HS-27A (cell line): ENCODE data around the gene TEP1.
"Not testable (repeated sequence)": the region's sequence is repeated elsewhere in the genome, so short reads cannot be mapped to it uniquely, and the experiment has no call there.

ENCODE experiments used
- DNase-seq: peaks from one replicate; pipeline ENCODE4 v3.0.0-alpha.2; 2012; ENCODE audit warnings: low read depth, missing footprints

TEP1 gene

DNA sequence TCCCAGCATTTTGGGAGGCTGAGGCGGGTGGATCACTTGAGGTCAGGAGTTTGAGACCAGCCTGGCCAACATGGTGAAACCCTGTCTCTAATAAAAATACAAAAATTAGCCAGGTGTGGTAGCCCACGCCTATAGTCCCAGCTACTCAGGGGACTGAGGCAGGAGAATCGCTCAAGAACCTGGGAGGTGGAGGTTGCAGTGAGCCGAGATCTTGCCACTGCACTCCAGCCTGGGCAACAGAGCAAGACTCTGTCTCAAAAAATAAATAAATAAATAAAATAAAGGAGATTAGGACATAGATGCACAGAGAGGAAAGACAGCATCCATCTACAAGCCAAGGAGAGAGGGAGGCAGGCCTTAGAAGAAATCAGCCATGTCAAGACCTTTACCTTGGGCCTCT is 72.3 kb downstream of the TEP1 start:
- not testable (repeated sequence) for DNase-seq

DNA sequence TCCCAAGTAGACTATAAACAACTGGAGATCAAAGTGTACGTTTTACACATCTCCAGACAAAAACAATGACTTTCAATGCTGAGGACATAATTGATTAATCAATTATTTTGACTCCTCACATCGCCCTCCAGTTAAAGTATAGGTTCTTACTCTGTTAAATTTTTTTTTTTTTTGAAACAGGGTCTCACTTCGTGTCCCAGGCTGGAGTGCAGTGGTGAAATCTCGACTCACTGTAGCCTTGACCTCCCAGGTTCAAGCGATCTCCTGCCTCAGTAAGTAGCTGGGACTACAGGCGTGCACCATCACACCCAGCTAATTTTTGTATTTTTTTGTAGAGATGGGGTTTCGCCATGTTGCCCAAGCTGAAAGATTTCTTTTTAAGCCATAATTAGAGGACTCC is 79.3 kb downstream of the TEP1 start:
- no peak for DNase-seq

DNA sequence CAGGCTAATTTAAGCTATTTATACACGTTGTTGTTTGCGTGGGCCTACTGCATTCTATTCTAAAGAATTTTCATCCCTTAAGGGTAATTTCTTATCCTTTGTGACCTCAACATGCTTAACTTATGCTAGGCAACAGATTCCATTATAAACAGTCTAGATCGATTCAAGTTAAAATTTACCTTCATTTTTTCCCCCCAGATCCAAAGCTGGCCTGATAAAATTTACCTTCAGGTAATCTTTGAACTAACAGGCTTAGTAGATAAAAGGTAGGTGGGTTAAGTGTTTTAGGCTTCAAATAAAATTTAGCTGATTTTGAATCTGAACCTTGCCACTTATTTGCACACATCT is 79.8 kb downstream of the TEP1 start:
- no peak for DNase-seq

DNA sequence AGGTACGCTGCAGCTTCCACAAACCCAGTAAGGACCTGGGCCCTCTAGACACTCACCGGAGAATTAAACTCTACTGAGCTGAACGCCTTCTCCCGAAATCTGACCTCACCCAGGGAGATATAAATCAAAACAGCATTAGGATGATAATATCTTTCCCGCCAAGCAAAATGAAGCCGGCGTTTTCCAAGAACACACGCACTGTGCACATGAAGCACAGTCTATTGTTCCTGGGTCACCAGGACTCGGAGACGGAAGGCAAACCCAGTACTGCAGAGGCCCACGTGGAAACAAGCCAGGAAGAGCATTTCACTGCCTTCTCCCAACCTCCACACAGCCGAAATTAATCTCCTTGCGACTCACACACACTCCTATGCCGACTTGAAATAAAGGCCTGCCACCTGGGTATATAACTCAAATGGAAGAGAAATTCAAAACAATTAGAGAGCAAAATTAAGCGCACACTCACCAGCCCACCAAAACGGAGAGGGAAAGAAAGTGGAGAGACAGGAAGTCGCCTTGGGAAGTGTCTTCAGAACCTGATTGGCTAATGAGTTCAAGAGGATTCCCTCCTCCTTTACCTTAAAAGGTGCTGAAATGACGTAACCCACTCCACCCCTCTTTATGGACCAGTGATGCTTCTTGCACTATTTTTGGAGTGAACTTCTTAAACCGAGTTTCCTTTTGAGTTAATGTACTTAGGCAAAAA is 80.4 kb downstream of the TEP1 start, which contains the start of gene CCNB1IP1:
Gene CCNB1IP1, minus strand, starts transcription at position 492 of the 706 bp plus-strand sequence. CDS start 16,756 bp downstream, outside the sequence.
- peak; percentile 92 for DNase-seq

DNA sequence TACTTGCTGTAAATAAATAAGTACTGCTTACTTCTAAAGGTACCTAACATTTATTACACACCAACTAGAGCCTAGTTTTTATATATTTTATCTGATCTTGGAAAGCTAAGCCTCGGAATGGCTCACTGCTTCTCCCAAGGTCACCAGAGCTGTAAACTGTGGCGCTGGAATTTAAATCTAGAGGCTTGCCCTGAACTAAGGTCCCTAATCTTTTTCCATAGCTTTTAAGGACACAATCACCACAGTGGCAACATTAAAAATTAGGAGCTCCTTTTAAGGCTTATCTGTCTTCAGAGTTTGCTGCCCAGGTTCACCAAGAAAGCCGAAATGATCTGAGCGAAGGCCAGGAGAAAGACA is 80.9 kb downstream of the TEP1 start:
- no peak for DNase-seq

DNA sequence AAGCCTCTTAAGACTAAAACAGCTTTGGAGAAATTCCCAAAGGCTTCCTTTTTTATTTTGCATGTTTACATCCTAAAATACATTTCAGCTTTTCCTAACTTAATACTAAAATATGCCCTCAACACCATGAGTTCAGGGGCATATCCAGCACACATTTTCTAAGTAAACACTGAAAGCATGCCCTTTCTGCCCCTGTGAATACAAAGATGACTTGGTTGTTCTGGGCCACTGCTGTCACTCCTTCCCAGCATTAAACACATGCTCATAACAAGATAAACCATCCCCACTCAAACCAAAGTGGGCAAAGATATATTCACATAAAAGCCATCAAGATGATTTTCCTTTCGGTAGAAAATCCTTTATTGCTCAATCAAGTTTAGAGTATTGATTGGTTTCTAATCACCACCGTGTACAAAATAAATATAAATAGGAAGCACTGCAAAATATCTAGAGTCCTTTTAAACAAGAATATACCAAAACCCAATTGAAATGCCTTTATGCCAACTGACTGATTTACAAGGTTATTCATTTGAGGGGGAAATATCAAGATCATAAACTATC is 82.2 kb downstream of the TEP1 start:
- DNase-seq = no peak

DNA sequence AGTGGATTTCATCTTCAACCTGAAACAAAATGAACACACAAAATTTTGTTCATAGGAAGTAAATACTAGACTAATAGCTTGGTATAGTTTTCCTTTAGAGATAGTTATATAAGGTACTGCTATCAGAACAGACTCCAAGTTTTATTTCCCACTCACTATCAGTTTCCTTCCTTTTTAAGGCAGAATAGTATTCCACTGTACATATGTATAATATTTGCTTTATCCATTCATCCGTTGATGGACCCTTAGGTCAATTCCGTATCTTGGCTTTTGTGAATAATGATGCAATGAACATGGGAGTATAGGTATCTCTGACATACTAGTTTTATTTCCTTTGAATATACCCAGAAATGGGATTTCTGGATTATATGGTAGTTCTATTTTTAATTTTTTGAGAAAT is 83.9 kb downstream of the TEP1 start:
- DNase-seq = no peak

DNA sequence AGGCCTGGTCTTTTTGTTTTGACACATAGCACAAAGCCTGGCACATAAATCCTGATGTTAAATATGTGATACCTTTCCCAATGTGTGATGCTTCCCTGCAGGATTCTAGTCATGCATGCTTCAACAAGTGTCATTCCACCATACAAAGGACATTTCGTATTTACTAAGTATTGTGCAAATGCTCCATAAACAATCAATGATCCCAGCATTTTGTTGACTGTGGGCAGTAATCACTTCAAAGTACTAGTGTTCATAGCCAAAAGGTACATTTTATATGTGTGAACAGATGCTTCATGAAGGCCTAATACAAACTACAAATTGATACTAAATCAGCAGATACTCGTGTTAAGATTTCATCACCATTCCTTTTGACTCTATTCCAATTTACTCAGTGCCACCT is 84.6 kb downstream of the TEP1 start:
- no peak for DNase-seq

DNA sequence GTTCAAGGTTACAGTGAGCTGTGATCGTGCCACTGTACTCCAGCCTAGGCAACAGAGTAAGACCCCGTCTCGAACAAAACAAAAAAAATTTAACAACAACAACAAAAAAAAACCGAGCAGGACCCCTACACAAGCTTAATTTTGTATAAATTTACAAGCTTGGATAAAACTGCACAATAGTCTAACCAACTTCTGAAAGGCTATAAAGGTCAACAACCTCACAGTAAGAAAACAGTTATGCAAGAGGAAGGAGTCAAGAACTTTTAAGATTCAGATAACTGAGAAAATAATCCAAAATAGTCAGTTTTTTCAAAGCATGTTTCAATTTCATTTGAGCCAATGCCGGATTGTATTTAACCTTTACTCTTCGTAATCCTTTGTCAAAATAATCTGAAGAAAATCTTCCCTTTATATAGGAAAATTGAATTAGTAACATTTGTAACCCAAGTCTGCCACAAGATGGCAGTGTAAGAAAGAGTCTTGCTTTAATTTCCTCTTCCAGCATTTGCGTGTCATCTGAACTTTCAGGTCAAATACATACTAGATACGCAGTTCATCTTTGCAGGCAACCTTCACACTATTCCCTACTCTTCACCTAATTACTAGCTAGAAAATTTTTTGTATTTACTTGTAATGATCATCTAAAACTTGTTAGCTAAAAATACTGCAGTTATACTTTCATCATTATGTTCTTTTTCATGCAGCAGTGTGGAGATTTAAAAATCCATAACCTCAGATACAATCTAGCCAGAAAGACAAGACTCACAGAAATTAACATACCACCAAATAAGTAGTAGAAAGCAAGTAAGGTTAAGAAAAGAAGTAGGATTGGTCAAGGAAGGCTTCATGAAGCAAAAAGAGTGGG is 86.1 kb downstream of the TEP1 start:
- DNase-seq = peak; percentile 56

DNA sequence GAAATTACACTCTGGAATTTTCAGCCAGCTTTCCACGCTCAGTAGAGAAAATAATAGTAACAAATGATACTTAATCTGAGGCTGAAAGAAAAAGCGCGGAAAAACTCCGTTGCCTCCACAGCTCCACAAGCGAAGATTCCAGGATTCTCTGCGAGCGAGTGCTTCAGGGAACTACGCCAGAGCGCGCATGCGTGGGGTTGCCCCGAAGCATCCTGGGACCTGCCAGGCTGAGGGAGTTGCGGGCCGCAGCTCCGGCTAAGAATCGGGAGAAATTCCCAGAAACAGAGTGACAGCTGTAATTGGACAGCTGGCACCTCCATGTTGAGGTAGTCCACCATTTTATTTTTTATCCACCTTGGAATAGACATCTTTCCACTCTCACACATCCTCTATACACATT is 95.6 kb downstream of the TEP1 start:
- no peak for DNase-seq
